Measurements from ENCODE around the gene DZIP1.

DNA sequence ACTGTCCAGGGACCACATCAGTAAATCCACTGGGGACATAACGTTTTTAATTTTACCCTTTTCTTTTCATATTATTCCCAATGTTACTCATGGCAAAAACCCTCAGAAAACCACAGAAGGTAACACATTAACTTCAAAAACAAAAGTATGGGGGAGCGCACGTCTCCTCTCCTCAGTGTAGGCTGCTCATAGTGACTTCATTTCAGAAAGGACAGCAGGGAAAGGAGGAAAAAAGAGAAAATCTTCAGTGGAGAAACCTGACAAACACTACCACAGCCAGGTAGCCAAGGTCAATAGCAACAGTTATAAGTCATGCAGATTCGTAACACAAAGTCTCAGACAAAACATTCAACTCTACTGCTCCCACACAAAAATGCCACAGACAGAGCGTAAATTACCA lies 21.4 kb downstream of the DZIP1 start:
- no peak for TF ChIP-seq POLR2A (IDR thresholded peaks at IDR 0.05)
- TF ChIP-seq, protein P1, sequence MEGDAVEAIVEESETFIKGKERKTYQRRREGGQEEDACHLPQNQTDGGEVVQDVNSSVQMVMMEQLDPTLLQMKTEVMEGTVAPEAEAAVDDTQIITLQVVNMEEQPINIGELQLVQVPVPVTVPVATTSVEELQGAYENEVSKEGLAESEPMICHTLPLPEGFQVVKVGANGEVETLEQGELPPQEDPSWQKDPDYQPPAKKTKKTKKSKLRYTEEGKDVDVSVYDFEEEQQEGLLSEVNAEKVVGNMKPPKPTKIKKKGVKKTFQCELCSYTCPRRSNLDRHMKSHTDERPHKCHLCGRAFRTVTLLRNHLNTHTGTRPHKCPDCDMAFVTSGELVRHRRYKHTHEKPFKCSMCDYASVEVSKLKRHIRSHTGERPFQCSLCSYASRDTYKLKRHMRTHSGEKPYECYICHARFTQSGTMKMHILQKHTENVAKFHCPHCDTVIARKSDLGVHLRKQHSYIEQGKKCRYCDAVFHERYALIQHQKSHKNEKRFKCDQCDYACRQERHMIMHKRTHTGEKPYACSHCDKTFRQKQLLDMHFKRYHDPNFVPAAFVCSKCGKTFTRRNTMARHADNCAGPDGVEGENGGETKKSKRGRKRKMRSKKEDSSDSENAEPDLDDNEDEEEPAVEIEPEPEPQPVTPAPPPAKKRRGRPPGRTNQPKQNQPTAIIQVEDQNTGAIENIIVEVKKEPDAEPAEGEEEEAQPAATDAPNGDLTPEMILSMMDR (IDR thresholded peaks at IDR 0.05) = no peak
